HepG2 (cell line): ENCODE results near the gene DCHS2. TPM values are rescaled to one million over a fixed set of nuclear protein-coding genes. Genes with fewer than 3 reads are reported as not detected.

Experiments
- ATAC-seq: fragments of 200-7000 bp; cut with Tn5 transposase; 3 replicates; pipeline ENCODE4 v1.9.1; 2020; ENCODE audit warnings: mild to moderate bottlenecking, moderate library complexity
- BruUV-seq: library from RNA; stranded (reverse); fragments of 400-500 nt; replicated peaks from 2 replicates; lab custom pipeline; 2021; lab: Mats Ljungman, UMichigan
- CTCF ChIA-PET: fragments of 300-600 bp; formaldehyde crosslinking; extraction: SDS; loops from one replicate; lab custom pipeline; 2021; ENCODE audit warnings: low total read pairs, inconsistent platforms, low intra/inter-chr PET ratio; lab: Yijun Ruan, JAX
- POLR2A ChIA-PET: fragments of 350-600 bp; sonication (Branson Sonifier 250); formaldehyde crosslinking; loops from one replicate; lab custom pipeline; 2020; ENCODE audit warnings: antibody characterized with exemption, inconsistent platforms; lab: Yijun Ruan, JAX
- DNase-seq: peaks from one replicate; pipeline ENCODE4 v3.0.0-alpha.2; 2015; ENCODE audit warnings: low spot score
- FAIRE-seq: peaks from 3 replicates; lab custom pipeline; 2011; peaks lifted over from hg19 to GRCh38; lab: Jason Lieb, UNC
- H2AFZ ChIP-seq: one replicate; pipeline ENCODE4 v1.6.1; 2011; ENCODE audit warnings: low read length, inconsistent platforms
- H3K27ac ChIP-seq: fragments of 300-600 bp; 3 replicates; pipeline ENCODE4 v1.8.0; 2011; ENCODE audit warnings: mixed run types, mild to moderate bottlenecking, mixed read lengths, low read length, inconsistent platforms; ENCODE audit not compliant: insufficient read depth; ENCODE audit errors: extremely low read length
- H3K27me3 ChIP-seq, 2 experiments: fragments of 200-600 bp in 1 of 2; 2 replicates in 1 of 2; 3 replicates in 1 of 2; pipeline versions ENCODE4 v1.6.0 to v1.8.0; 2011; ENCODE audit warnings: low read length in 2 of 2, mild to moderate bottlenecking in 2 of 2, moderate library complexity in 2 of 2, inconsistent platforms in 1 of 2; ENCODE audit not compliant: insufficient read depth in 2 of 2, control insufficient read depth in 1 of 2
- H3K36me3 ChIP-seq, 2 experiments: fragments of 200-600 bp in 1 of 2; replicated peaks in 1 of 2; 2 replicates in 1 of 2; 3 replicates in 1 of 2; pipeline versions ENCODE4 v1.5.1 to v1.8.0; 2011; ENCODE audit warnings: low read length in 2 of 2, inconsistent platforms in 1 of 2; ENCODE audit not compliant: insufficient read depth in 2 of 2, control insufficient read depth in 1 of 2
- H3K4me1 ChIP-seq: 2 replicates; pipeline ENCODE4 v1.5.1; 2012; ENCODE audit warnings: low read length, inconsistent platforms; ENCODE audit not compliant: insufficient read depth
- H3K4me2 ChIP-seq: 2 replicates; pipeline ENCODE4 v1.6.0; 2011; ENCODE audit warnings: low read depth, low read length, inconsistent platforms
- H3K4me3 ChIP-seq, 3 experiments: fragments of 200-600 bp in 1 of 3; sonication (generic), shearing (Covaris generic) in 1 of 3; replicated peaks in 1 of 3; 2 replicates each; pipeline ENCODE4 v1.5.1; 2011 to 2016; ENCODE audit warnings: low read length in 3 of 3, inconsistent platforms in 2 of 3, low read depth in 2 of 3, mild to moderate bottlenecking in 2 of 3, control low read depth in 1 of 3, mixed read lengths in 1 of 3; ENCODE audit not compliant: insufficient read depth in 1 of 3
- H3K79me2 ChIP-seq: one replicate; pipeline ENCODE4 v1.6.1; 2011; ENCODE audit warnings: low read length, inconsistent platforms; ENCODE audit not compliant: insufficient read depth
- H3K9ac ChIP-seq: 2 replicates; pipeline ENCODE4 v1.6.0; 2011; ENCODE audit warnings: mild to moderate bottlenecking, low read depth, low read length, inconsistent platforms; ENCODE audit not compliant: insufficient read depth
- H3K9me3 ChIP-seq: 2 replicates; pipeline ENCODE4 v1.5.1; 2012; ENCODE audit warnings: mild to moderate bottlenecking, low read length
- H4K20me1 ChIP-seq: 2 replicates; pipeline ENCODE4 v1.6.0; 2011; ENCODE audit warnings: inconsistent platforms, mild to moderate bottlenecking, low read length, moderate library complexity; ENCODE audit not compliant: insufficient read depth
- ATF3 ChIP-seq: sonication (generic); formaldehyde crosslinking; IDR thresholded peaks from 2 replicates; pipeline ENCODE4 v1.4.0; 2020; ENCODE audit warnings: missing genetic modification reagents
- CBX1 ChIP-seq: IDR thresholded peaks from one replicate; pipeline ENCODE4 v1.6.1; 2016; ENCODE audit warnings: antibody characterized with exemption, low read depth
- HINFP ChIP-seq: sonication (generic); formaldehyde crosslinking; IDR thresholded peaks from 2 replicates; pipeline ENCODE4 v1.4.0; 2020; ENCODE audit warnings: low read depth, mild to moderate bottlenecking, missing genetic modification reagents
- SMYD3 ChIP-seq: sonication (generic); formaldehyde crosslinking; IDR thresholded peaks from 2 replicates; pipeline ENCODE4 v1.8.1; 2023; ENCODE audit warnings: mild to moderate bottlenecking, missing genetic modification reagents
- SOX6 ChIP-seq, 2 experiments: fragments of 450-650 bp in 1 of 2; sonication (generic) in 1 of 2; formaldehyde crosslinking in 1 of 2; IDR thresholded peaks; 2 replicates each; pipeline versions ENCODE4 v1.4.0 to v1.6.1; 2017 to 2020; ENCODE audit warnings: antibody characterized with exemption in 1 of 2, mild to moderate bottlenecking in 1 of 2, missing genetic modification reagents in 1 of 2
- THAP7 ChIP-seq: sonication (generic); formaldehyde crosslinking; IDR thresholded peaks from 2 replicates; pipeline ENCODE4 v1.8.1; 2023; ENCODE audit warnings: mild to moderate bottlenecking, missing genetic modification reagents
- ZNF33A ChIP-seq: sonication (generic); formaldehyde crosslinking; IDR thresholded peaks from 2 replicates; pipeline ENCODE4 v1.5.1; 2020; ENCODE audit warnings: missing genetic modification reagents, mild to moderate bottlenecking, moderate library complexity, borderline replicate concordance
- ZNF460 ChIP-seq: sonication (generic); formaldehyde crosslinking; IDR thresholded peaks from 2 replicates; pipeline ENCODE4 v1.5.1; 2020; ENCODE audit warnings: missing genetic modification reagents, mild to moderate bottlenecking, borderline replicate concordance
- ZNF576 ChIP-seq: sonication (generic); formaldehyde crosslinking; IDR thresholded peaks from 2 replicates; pipeline ENCODE4 v1.4.0; 2020; ENCODE audit warnings: mild to moderate bottlenecking, missing genetic modification reagents
- ZNF740 ChIP-seq: sonication (generic); formaldehyde crosslinking; IDR thresholded peaks from 2 replicates; pipeline ENCODE4 v1.4.0; 2020; ENCODE audit warnings: missing genetic modification reagents
- WGBS: methylation state at CpG from one replicate; pipeline ENCODE4 v1.1.6; 2017; ENCODE audit warnings: low lambda C conversion rate; 5-methylcytosine and 5-hydroxymethylcytosine counted together
- in situ Hi-C: cut with HindIII; loops from 2 replicates; pipeline ENCODE4 v1.10.0; 2017; ENCODE audit warnings: low pct_unique_long_range_greater_than_20kb; ENCODE audit not compliant: extremely low pct_ligation_motif_present
- intact Hi-C: fragments of 100-400 bp; cut with micrococcal nuclease; formaldehyde crosslinking; loops from one replicate; pipeline ENCODE4 v1.10.0; 2022; ENCODE audit not compliant: unreplicated experiment
- polyA plus RNA-seq, 8 experiments: library from polyadenylated mRNA; depleted of rRNA in 3 of 8; stranded (reverse) in 7 of 8; unstranded in 1 of 8; fragments of >200 nt; fragmentation: Illumina TruSeq in 4 of 8; extraction: Trizol in 4 of 8; gene quantifications; 2 replicates each; pipeline versions ENCODE4 v1.2.1 to v1.2.3, GENCODE V29; 2011 to 2016; ENCODE audit warnings: low read depth in 4 of 8, missing spikeins in 1 of 8, mixed read lengths in 1 of 8; ENCODE audit not compliant: insufficient read depth in 1 of 8
- total RNA-seq, 5 experiments: library from RNA; depleted of rRNA; stranded (reverse); fragments of >200 nt; fragmentation: Illumina TruSeq; extraction: Trizol; gene quantifications; 2 replicates each; pipeline ENCODE4 v1.2.3, GENCODE V29; 2016; ENCODE audit warnings: low read depth in 1 of 5
- TF ChIP-seq, protein P1 (sequence below): sonication (generic); formaldehyde crosslinking; conservative IDR thresholded peaks from 2 replicates; pipeline ENCODE4 v1.5.0; 2020; ENCODE audit warnings: missing genetic modification reagents

Gene DCHS2
- total and polyA plus RNA-seq, 2 of the 13 experiments (the other 11 are each of a cell fraction or from before 2014, with no cell fraction given), result 0.03 TPM; not detected in 1

DNA sequence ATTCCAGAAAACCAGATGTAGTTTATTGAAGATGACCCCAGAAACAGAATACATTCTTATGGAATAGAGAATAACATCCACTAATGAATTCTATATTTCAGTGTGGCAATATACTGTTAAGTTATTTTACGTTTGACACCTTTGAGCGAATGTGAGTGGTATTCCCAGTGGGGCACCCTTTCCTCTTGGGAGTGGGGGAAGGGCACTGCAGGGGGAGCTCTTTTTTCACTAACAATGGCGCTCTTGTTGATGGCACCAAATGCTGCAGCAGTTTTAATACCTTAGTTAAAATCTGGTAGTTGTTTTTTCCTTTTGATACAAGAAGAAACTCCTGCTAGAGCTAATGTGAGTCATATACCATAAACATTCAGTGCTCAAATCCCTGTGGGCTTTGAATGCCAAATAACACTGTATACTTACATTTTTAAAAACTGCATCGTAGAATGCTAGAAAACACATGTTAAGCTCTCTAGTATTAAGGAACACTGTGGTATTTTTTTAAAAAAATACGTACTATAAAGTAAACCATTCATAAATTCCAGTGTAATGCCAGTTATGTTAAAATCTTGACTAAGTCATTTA lies 178.5 kb downstream of the DCHS2 start:
- WGBS, result 22% methylated on average over 5 of the region's 5 CpGs
- in situ Hi-C loops (no loop called here), intact Hi-C loops (loop anchor here (10.0 kb wide), 1 partner anchor 528 kb away; the partner anchor contains the start of gene SFRP2)
- ATAC-seq, result no peak
- Histone ChIP-seq H3K9me3 (no peaks in the 10 kb centered on the region), H3K36me3 (no peaks in the 10 kb centered on the region), H3K27me3 (no peaks in the 10 kb centered on the region), H4K20me1 (no peaks in the 10 kb centered on the region), H3K4me1 (no peaks in the 10 kb centered on the region), H2AFZ (no peak overlapping the region), H3K27ac (no peak overlapping the region), H3K9ac (no peak overlapping the region), H3K79me2 (no peaks in the 10 kb centered on the region), H3K4me3 (no peak overlapping the region), H3K4me2 (no peak overlapping the region)
- BruUV-seq, result no TSS peak
- ChIA-PET POLR2A (no interaction called here), CTCF (no interaction called here)
- FAIRE-seq, result no peak
- no peak for DNase-seq
- TF ChIP-seq ZNF460 (CRISPR knock-in tag) (no peak), SOX6 (IDR thresholded peaks at IDR 0.05) (no peak), SOX6 (CRISPR knock-in tag; IDR thresholded peaks at IDR 0.05) (no peak), HINFP (CRISPR knock-in tag) (no peak), SMYD3 (no peak)

- no peaks in the 10 kb centered on the region for H3K79me2 ChIP-seq
- no peak for ATAC-seq
- H4K20me1 ChIP-seq, result no peaks in the 10 kb centered on the region
- FAIRE-seq, result no peak
- no TSS peak for BruUV-seq
- H3K9ac ChIP-seq, result no peak overlapping the region
- no peak overlapping the region for H2AFZ ChIP-seq
- H3K27ac ChIP-seq, result no peak overlapping the region
- H3K9me3 ChIP-seq, result no peaks in the 10 kb centered on the region
- intact Hi-C loops, result loop anchor here (10.0 kb wide), 1 partner anchor 527 kb away; the partner anchor contains the start of gene SFRP2
- H3K4me1 ChIP-seq, result no peaks in the 10 kb centered on the region
- no peak for DNase-seq
- no peaks in the 10 kb centered on the region for H3K27me3 ChIP-seq
- H3K4me3 ChIP-seq, result no peak overlapping the region
- in situ Hi-C loops, result no loop called here
- H3K4me2 ChIP-seq, result no peak overlapping the region
- POLR2A ChIA-PET, result no interaction called here
- no peaks in the 10 kb centered on the region for H3K36me3 ChIP-seq
- CTCF ChIA-PET, result no interaction called here
- 13% methylated on average over 7 of the region's 7 CpGs for WGBS
- TF ChIP-seq ATF3 (CRISPR knock-in tag) (no peak), CBX1 (no peak), THAP7 (CRISPR knock-in tag) (no peak), ZNF740 (CRISPR knock-in tag) (no peak), ZNF33A (CRISPR knock-in tag) (no peak), ZNF576 (CRISPR knock-in tag) (no peak)
- TF ChIP-seq, protein P1, sequence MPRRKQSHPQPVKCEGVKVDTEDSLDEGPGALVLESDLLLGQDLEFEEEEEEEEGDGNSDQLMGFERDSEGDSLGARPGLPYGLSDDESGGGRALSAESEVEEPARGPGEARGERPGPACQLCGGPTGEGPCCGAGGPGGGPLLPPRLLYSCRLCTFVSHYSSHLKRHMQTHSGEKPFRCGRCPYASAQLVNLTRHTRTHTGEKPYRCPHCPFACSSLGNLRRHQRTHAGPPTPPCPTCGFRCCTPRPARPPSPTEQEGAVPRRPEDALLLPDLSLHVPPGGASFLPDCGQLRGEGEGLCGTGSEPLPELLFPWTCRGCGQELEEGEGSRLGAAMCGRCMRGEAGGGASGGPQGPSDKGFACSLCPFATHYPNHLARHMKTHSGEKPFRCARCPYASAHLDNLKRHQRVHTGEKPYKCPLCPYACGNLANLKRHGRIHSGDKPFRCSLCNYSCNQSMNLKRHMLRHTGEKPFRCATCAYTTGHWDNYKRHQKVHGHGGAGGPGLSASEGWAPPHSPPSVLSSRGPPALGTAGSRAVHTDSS (CRISPR knock-in tag), result no peak
Observed at GRCh38 chr4:154312246-154312645, 179.4 kb downstream of the DCHS2 start.
